Activated naive CD8-positive, alpha-beta T cell treated with anti-CD3 and anti-CD28 coated beads, Interleukin-2, amount 50 U/mL, for 24 hours (primary cell): Measurements from ENCODE around the gene MSLN.

Source experiments
- ATAC-seq: fragments of 150-1000 bp; cut with Tn5 transposase; one replicate; pipeline ENCODE4 v1.10.0; 2021
- DNase-seq: peaks from one replicate; pipeline ENCODE4 v3.0.0; 2021
- H3K27ac Mint-ChIP-seq: one replicate; pipeline ENCODE4 v1.8.0; 2021; ENCODE audit warnings: mild to moderate bottlenecking, mixed read lengths
- H3K27me3 Mint-ChIP-seq: one replicate; pipeline ENCODE4 v1.8.0; 2021; ENCODE audit warnings: mixed read lengths
- H3K36me3 Mint-ChIP-seq: one replicate; pipeline ENCODE4 v1.8.0; 2021; ENCODE audit warnings: low read depth, mixed read lengths
- H3K4me1 Mint-ChIP-seq: one replicate; pipeline ENCODE4 v1.8.0; 2021; ENCODE audit warnings: mixed read lengths
- H3K4me3 Mint-ChIP-seq: one replicate; pipeline ENCODE4 v1.8.0; 2021; ENCODE audit warnings: mild to moderate bottlenecking, moderate library complexity, mixed read lengths
- H3K9me3 Mint-ChIP-seq: one replicate; pipeline ENCODE4 v1.8.0; 2021; ENCODE audit warnings: mixed read lengths

MSLN gene

GRCh38 chr16:728131-728889 lies 32.2 kb upstream of the MSLN start:
- peak; percentile 72 for DNase-seq
- no peak overlapping the region for H3K27ac Mint-ChIP-seq
- H3K36me3 Mint-ChIP-seq: no peaks in the 10 kb centered on the region
- H3K27me3 Mint-ChIP-seq: no peaks in the 10 kb centered on the region
- H3K9me3 Mint-ChIP-seq: no peaks in the 10 kb centered on the region
- H3K4me3 Mint-ChIP-seq: peak overlapping the region; percentile 42
- H3K4me1 Mint-ChIP-seq: no peaks in the 10 kb centered on the region
- ATAC-seq: peak; percentile 44

GRCh38 chr16:728890-729744 lies 31.4 kb upstream of the MSLN start:
- H3K27me3 Mint-ChIP-seq: no peaks in the 10 kb centered on the region
- no peaks in the 10 kb centered on the region for H3K9me3 Mint-ChIP-seq
- no peak for DNase-seq
- H3K4me1 Mint-ChIP-seq: no peaks in the 10 kb centered on the region
- H3K27ac Mint-ChIP-seq: no peak overlapping the region
- no peaks in the 10 kb centered on the region for H3K36me3 Mint-ChIP-seq
- H3K4me3 Mint-ChIP-seq: peak overlapping the region; percentile 42
- no peak for ATAC-seq

GRCh38 chr16:729768-730665 lies 30.5 kb upstream of the MSLN start:
- DNase-seq (no peak), ATAC-seq (no peak)
- Mint-ChIP-seq H3K27ac (no peak overlapping the region), H3K36me3 (peaks cover under 1% of the 10 kb centered on the region), H3K27me3 (no peaks in the 10 kb centered on the region), H3K4me1 (peaks cover 3% of the 10 kb centered on the region), H3K4me3 (no peak overlapping the region), H3K9me3 (no peaks in the 10 kb centered on the region)

- ATAC-seq: no peak
- Mint-ChIP-seq H3K4me1 (peaks cover 12% of the 10 kb centered on the region), H3K9me3 (no peaks in the 10 kb centered on the region), H3K27me3 (no peaks in the 10 kb centered on the region), H3K4me3 (no peak overlapping the region), H3K27ac (no peak overlapping the region), H3K36me3 (peaks cover 3% of the 10 kb centered on the region)
- no peak for DNase-seq
Measured at GRCh38 chr16:730666-731509, 29.6 kb upstream of the MSLN start.

- Mint-ChIP-seq H3K4me1 (peaks cover 18% of the 10 kb centered on the region), H3K9me3 (no peaks in the 10 kb centered on the region), H3K27ac (no peak overlapping the region), H3K36me3 (peaks cover 5% of the 10 kb centered on the region), H3K4me3 (no peak overlapping the region), H3K27me3 (no peaks in the 10 kb centered on the region)
- DNase-seq (no peak), ATAC-seq (no peak)
Measured at GRCh38 chr16:732332-732731, 28.2 kb upstream of the MSLN start.

- ATAC-seq (no peak), DNase-seq (no peak)
- H3K4me1 Mint-ChIP-seq: peaks cover 18% of the 10 kb centered on the region
- no peaks in the 10 kb centered on the region for H3K27me3 Mint-ChIP-seq
- no peaks in the 10 kb centered on the region for H3K9me3 Mint-ChIP-seq
- no peak overlapping the region for H3K4me3 Mint-ChIP-seq
- H3K27ac Mint-ChIP-seq: no peak overlapping the region
- peaks cover 8% of the 10 kb centered on the region for H3K36me3 Mint-ChIP-seq
Measured at GRCh38 chr16:732936-733335, 27.6 kb upstream of the MSLN start.

GRCh38 chr16:733382-734207 lies 26.9 kb upstream of the MSLN start:
- H3K4me3 Mint-ChIP-seq: no peak overlapping the region
- H3K27ac Mint-ChIP-seq: no peak overlapping the region
- peaks cover 20% of the 10 kb centered on the region for H3K4me1 Mint-ChIP-seq
- DNase-seq (peak; percentile 60), ATAC-seq (no peak)
- H3K36me3 Mint-ChIP-seq: peaks cover 8% of the 10 kb centered on the region
- no peaks in the 10 kb centered on the region for H3K9me3 Mint-ChIP-seq
- no peaks in the 10 kb centered on the region for H3K27me3 Mint-ChIP-seq

- Mint-ChIP-seq H3K4me3 (no peak overlapping the region), H3K4me1 (peaks cover 23% of the 10 kb centered on the region), H3K27ac (no peak overlapping the region), H3K36me3 (peaks cover 8% of the 10 kb centered on the region), H3K9me3 (no peaks in the 10 kb centered on the region), H3K27me3 (no peaks in the 10 kb centered on the region)
- DNase-seq (no peak), ATAC-seq (no peak)
Measured at GRCh38 chr16:734208-734980, 26.1 kb upstream of the MSLN start.

- Mint-ChIP-seq H3K27ac (peak overlapping the region; percentile 27), H3K9me3 (no peaks in the 10 kb centered on the region), H3K4me1 (peaks cover 29% of the 10 kb centered on the region), H3K36me3 (peaks cover 8% of the 10 kb centered on the region), H3K4me3 (no peak overlapping the region), H3K27me3 (no peaks in the 10 kb centered on the region)
- no peak for DNase-seq
- no peak for ATAC-seq
Measured at GRCh38 chr16:734981-735881, 25.3 kb upstream of the MSLN start.

GRCh38 chr16:735982-736453 lies 24.5 kb upstream of the MSLN start:
- Mint-ChIP-seq H3K9me3 (no peaks in the 10 kb centered on the region), H3K36me3 (peaks cover 8% of the 10 kb centered on the region), H3K27me3 (no peaks in the 10 kb centered on the region), H3K4me3 (no peak overlapping the region), H3K27ac (peak overlapping the region; percentile 42), H3K4me1 (peaks cover 29% of the 10 kb centered on the region)
- DNase-seq (no peak), ATAC-seq (peak; percentile 77)

GRCh38 chr16:736936-737481 lies 23.5 kb upstream of the MSLN start:
- Mint-ChIP-seq H3K4me3 (no peak overlapping the region), H3K36me3 (peaks cover 8% of the 10 kb centered on the region), H3K4me1 (peaks cover 31% of the 10 kb centered on the region), H3K27me3 (no peaks in the 10 kb centered on the region), H3K27ac (no peak overlapping the region), H3K9me3 (no peaks in the 10 kb centered on the region)
- DNase-seq (no peak), ATAC-seq (no peak)
